Measurements from ENCODE around the gene CLIP2. TPM values are rescaled to one million over a fixed set of nuclear protein-coding genes. Genes with fewer than 3 reads are reported as not detected.
A peak's percentile ranks its signal among the peaks of the same experiment; 100 is the strongest.
"Not testable (repeated sequence)": the region's sequence is repeated elsewhere in the genome, so short reads cannot be mapped to it uniquely, and the experiment has no call there.

CLIP2 gene
- total RNA-seq, 1 donor from 2014 or later, result 7.5 TPM

- intact Hi-C loops (cut with DNase I), result loop anchor here (10.0 kb wide), 1 partner anchor 541 kb away; the partner anchor contains the start of gene TMEM270
- ATAC-seq, result peak; percentile 27
- no peak for DNase-seq (ENCODE audit: missing footprints)
Observed at GRCh38 chr7:74405191-74405898, 116.1 kb downstream of the CLIP2 start.

DNA sequence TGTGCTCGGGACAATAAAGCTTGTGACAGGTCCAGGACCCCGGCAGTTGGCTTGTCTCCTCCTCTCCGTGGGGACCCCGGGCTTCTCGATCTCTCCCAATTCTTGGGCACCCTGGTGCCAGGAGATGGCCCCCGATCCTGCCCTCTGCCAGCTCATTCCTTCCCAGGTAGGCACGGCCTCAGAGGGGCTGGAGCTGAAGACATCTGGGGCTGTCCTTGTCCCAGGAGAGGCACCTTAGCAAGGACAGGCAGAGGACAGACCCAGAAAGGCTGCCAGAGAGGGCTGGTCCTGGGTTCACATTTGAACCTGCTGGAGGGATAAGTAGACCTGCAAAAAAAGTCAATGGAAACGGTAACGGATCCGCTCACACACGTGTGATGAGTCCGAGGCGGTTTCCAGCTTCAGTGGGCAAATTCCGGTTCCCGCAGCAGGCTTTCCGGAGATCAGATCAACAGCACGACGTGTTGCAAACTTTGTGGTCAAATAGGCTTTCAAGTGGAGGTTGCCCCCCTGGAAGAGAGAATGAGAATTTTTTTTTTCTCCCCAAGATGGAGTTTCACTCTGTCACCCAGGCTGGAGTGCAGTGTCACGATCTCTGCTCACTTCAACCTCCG is 116.8 kb downstream of the CLIP2 start:
- intact Hi-C loops (cut with DNase I), result loop anchor here (10.0 kb wide), 1 partner anchor 541 kb away; the partner anchor contains the start of gene TMEM270
- ATAC-seq (no peak), DNase-seq (ENCODE audit: missing footprints) (no peak)

GRCh38 chr7:74407958-74408357 is 118.8 kb downstream of the CLIP2 start:
- intact Hi-C loops (cut with DNase I), result loop anchor here (10.0 kb wide), 1 partner anchor 543 kb away; the partner anchor contains the start of gene TMEM270
- no peak for DNase-seq (ENCODE audit: missing footprints)
- no peak for ATAC-seq

DNA sequence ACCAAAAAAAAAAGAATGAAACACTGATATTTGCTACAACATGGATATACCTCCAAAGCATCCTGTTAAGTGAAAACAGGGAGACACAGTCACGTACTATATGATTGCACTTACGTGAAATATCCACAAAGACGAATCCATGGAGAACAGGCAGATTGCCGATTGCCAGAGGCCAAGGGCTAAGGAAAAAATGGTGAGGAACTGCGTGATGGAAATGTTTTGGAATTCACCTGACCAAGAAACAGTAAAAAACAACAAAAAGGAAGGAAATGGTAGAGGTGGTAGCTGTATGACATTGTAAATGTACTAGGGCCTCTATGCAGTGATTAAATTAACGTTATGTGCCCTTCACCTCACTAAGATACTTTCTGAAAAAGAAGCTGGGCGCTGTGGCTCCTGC is 120.4 kb downstream of the CLIP2 start:
- intact Hi-C loops (cut with DNase I), result loop anchor here (10.0 kb wide), 1 partner anchor 545 kb away; the partner anchor contains the start of gene TMEM270
- ATAC-seq, result no peak
- peak; percentile 9 for DNase-seq (ENCODE audit: missing footprints)

DNA sequence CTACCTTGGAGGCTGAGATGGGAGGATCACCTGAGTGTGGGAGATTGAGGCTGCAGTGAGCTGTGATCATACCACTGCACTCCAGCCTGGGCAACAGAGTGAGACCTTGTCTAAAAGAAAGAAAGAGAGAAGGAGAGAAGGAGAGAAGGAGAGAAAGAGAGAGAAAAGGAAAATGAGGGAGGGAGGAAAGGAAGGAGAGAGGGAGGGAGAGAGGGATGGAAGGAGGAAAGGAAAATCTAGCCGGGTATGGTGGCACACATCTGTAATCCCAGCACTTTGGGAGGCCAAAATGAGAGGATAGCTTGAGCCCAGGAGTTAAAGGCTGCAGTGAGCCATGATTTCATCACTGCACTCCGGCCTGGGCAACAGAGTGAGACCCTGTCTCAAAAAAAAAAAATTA is 121.6 kb downstream of the CLIP2 start:
- intact Hi-C loops (cut with DNase I), result no loop called here
- no peak for DNase-seq (ENCODE audit: missing footprints)
- no peak for ATAC-seq

- intact Hi-C loops (cut with DNase I); ATAC-seq: not testable (repeated sequence)
- peak; percentile 16 for DNase-seq (ENCODE audit: missing footprints)
Observed at GRCh38 chr7:74411571-74411970, 122.4 kb downstream of the CLIP2 start.

DNA sequence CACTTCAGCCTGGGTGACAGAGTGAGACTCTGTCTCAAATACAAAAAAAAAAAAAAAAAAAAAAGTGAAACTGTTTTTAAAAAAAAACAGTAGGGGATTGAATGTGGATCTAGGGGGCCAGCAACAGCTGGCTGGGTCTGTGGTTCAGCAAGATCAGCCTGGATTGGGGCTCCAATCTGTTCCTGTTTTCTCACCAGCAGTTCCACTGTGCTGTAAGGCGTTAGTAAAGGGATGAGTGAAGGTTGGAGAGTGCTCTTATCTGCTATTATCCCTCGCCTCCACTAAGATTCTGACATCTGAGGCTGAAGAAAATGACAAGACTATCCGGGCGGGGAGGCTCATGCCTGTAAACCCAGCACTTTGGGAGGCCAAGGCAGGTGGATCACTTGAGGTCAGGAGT is 122.8 kb downstream of the CLIP2 start:
- intact Hi-C loops (cut with DNase I), result no loop called here
- ATAC-seq (no peak), DNase-seq (ENCODE audit: missing footprints) (peak; percentile 4)

DNA sequence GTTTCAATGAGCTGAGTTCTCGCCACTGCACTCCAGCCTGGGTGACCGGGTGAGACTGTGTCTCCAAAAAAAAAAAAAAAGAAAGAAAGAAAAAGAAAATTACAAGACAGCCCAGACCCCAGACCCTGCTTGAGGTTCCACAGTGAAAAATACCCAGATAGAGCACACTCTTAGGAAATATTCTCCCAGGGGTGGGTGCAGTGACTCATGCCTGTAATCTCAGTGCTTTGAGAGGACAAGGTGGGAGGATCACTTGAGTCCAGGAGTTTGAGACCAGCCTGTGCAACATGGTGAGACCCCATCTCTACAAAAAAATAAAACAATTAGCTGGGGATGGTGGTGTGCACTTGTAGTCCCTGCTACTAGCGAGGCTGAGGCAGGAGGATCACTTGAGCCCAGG is 123.4 kb downstream of the CLIP2 start:
- no peak for DNase-seq (ENCODE audit: missing footprints)
- ATAC-seq, result no peak
- intact Hi-C loops (cut with DNase I), result no loop called here

DNA sequence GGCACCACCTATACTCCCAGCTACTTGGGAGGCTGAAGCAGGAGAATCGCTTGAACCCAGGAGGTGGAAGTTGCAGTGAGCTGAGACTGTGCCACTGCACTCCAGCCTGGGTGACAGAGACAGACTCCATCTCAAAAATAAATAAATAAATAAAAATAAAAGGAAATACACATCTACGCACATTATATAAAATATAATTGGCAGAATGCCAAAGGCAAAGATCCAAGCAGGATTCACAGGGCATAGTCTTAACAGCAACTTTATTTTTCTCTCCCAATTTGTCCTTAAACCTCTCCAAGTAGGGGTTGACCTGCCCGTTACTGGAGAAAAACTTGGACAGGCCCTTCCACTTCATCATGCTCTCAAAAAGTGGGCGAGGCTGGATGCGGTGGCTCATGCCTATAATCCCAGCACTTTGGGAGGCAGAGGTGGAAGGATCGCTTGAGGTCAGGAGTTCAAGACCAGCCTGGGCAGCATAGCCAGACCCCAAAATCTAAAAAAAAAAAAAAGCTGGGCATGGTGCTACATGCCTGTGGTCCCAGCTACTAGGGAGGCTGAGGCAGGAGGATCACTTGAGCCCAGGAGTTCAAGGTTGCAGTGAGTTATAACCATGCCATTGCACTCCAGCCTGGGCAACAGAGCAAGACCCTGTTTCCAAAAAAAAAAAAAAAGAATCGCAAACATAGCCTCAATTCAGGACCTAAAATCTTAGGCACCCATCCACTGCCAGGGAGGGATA is 125.6 kb downstream of the CLIP2 start:
- intact Hi-C loops (cut with DNase I), result loop anchor here (5.0 kb wide), 1 partner anchor 133 kb away; no protein-coding TSS in a partner anchor
- not testable (repeated sequence) for ATAC-seq
- DNase-seq (ENCODE audit: missing footprints), result peak; percentile 45

DNA sequence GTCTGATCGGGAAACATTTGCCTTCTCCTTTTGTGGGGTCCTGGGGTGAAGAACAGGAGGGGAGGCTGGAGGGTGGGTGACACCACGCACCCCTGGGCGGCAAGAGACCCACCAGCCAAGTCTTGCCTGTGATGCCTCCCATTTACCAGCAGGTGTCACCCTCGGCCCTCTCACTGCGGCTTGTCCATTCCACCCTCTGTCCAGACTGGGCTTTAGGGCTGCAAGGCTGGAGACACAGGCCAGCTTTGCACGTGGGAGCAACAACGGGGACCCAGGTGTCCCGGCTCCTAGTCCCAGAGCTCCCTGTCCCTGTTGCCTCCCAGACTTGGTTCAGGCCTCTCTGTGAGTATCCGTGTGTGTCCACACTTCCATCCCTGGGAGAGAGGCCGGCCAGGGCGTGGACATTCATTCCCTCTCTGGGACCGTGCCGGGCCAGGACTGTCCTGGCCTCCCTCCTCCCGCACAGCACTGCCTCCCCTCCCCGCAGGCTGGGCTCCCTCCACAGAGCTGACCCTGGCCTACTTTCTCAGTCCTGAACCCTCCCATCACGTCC is 128.3 kb downstream of the CLIP2 start:
- DNase-seq (ENCODE audit: missing footprints) (peak; percentile 81), ATAC-seq (peak; percentile 87)
- intact Hi-C loops (cut with DNase I), result loop anchor here (5.0 kb wide), 1 partner anchor 130 kb away; no protein-coding TSS in a partner anchor

DNA sequence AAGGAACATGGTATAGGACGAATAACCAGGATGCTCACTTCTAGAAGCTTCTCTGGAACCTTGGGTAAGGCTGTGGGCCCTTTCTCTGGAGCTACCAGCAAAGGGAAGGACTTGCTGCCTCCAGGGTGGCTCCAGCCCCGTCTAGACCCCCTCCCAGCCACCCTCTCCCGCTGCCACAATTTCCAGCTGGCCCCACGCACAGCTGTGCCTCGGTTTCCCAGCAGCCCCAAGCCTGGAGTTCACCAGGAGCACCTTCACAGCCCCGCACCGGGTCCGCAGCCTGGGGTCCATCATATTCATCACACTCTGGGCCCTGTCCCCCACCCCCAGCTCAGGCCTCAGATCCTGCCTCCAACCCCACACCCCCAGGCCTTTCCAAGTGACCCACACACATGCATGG is 128.9 kb downstream of the CLIP2 start:
- intact Hi-C loops (cut with DNase I), result loop anchor here (5.0 kb wide), 1 partner anchor 129 kb away; no protein-coding TSS in a partner anchor
- DNase-seq (ENCODE audit: missing footprints) (peak; percentile 42), ATAC-seq (no peak)

DNA sequence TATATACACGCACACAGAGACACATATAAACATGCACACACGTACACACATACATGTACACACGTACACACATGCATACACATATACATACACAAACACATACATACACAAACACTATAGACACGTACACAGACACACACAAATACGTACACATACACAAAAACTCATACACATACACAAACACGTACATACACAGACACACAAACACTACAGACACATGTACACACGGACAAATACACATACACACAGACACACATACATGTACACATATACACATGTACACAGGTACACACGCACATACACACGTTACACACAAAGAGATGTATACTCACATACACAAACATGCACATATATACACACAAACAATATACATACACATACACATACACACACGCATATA is 129.3 kb downstream of the CLIP2 start:
- ATAC-seq, result no peak
- no peak for DNase-seq (ENCODE audit: missing footprints)
- intact Hi-C loops (cut with DNase I), result loop anchor here (5.0 kb wide), 1 partner anchor 129 kb away; no protein-coding TSS in a partner anchor

DNA sequence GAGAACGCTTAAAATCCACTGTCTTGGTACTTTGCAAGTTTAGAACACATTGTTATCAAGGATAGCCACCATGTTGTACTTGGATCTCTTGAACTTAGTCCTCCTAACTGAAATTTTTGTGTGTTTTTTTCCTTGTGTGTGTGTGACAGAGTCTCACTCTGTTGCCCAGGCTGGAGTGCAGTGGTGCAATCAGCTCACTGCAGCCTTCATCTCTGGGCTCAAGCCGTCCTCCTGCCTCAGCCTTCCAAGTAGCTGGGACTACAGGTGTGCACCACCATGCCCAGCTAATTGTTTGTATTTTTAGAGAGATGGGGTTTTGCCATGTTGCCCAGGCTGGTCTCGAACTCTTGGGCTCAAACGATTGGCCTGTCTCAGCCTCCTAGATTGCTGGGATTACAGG is 130.0 kb downstream of the CLIP2 start:
- DNase-seq (ENCODE audit: missing footprints); ATAC-seq: not testable (repeated sequence)
- intact Hi-C loops (cut with DNase I), result loop anchor here (5.0 kb wide), 1 partner anchor 128 kb away; no protein-coding TSS in a partner anchor

- ATAC-seq, result no peak
- intact Hi-C loops (cut with DNase I), result no loop called here
- no peak for DNase-seq (ENCODE audit: missing footprints)
Observed at GRCh38 chr7:74420006-74420405, 130.8 kb downstream of the CLIP2 start.

DNA sequence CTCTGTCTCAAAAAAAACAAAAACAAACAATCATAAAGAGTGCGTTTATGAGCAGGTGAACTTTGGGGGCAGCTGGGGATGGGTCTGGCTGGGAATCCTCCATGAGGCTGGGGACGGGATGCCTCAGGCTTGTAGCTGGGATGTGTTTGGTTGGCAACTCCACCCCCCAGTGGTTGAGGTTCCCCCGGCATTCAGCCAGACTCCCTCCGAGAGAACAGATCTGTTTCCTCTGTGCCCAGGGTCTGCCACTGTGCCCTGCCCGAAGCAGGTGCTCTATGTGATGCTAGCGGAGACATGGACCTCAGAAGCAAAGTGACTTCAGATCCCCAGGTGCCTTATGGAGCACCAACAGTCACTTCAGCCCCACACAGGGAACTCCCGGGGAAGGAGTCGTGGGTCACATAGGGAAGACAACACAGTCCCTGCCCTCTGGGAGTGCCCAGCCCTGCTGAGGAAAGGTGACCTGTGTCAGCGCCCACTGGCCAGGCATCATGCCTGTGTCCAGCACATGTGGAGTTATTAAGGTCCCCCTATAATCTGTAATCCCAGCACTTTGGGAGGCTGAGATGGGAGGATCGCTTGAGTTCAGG is 135.2 kb downstream of the CLIP2 start:
- peak; percentile 33 for DNase-seq (ENCODE audit: missing footprints)
- ATAC-seq, result no peak
- intact Hi-C loops (cut with DNase I), result no loop called here

DNA sequence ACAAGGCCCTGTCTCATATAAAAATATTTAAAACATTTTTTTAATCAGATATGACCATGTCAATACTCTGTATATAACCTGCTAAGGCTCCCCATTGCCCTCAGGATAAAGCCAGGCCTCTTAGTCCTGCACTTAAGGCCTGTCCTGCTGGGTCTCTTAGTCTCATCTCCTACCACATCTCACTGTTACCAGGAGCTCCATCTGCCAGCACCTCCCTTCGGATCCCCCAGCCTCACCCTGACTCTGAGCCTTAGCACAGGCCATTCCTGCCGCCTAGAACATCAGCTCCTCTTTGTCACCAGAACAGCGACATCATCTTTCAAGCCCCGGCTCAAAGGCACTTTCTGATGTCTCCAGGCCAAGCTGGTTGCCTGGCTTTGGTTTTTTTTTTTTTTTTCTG is 138.8 kb downstream of the CLIP2 start:
- DNase-seq (ENCODE audit: missing footprints) (peak; percentile 23), ATAC-seq (no peak)
- intact Hi-C loops (cut with DNase I), result no loop called here

DNA sequence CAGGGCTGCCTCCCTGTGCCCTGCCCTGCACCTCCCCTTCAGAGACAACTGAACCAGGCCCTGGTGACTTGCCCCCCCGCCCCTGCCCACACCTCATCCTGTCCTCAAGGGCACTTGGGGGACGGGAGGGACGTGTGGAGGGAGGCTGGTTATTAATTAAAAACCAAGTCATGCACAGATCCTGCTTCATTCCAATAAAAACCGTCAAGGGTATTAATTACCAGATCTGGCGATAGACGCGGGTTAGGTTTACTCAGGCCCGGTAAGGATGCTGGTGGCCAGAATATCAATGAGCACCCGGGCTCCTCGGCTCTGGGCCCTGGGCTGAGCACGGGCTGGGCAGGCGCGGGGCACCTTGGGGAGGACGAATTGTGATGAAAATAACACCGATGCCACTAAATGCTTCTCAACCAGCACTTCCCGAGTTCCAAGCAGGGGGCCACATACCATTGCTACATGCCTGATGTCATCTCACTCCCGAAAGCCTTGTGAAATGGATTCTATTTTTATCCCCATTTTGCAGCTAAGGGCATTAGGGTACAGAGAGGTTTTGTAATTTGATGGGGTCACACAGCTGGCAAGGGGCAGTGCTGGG is 140.0 kb downstream of the CLIP2 start:
- ATAC-seq, result no peak
- intact Hi-C loops (cut with DNase I), result no loop called here
- DNase-seq (ENCODE audit: missing footprints), result peak; percentile 48

DNA sequence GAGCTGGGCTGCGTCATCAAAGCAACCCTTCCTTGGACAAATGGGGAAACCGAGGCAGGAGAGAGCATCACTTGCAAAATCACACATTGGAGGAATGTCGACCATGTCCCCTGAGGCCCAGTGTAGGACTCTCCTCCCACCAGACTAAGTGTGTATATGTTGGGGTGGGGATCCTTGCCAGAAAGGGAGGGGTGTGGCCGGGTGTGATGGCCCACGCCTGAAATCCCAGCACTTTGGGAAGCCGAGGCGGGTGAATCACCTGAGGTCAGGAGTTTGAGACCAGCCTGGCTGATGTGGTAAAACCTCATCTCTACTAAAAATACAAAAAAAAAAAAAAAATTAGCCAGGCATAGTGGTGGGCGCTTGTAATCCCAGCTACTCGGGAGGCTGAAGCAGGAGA is 141.2 kb downstream of the CLIP2 start:
- peak; percentile 11 for DNase-seq (ENCODE audit: missing footprints)
- ATAC-seq; intact Hi-C loops (cut with DNase I): not testable (repeated sequence)

All from Right ventricle myocardium inferior (tissue), 1 donor.